Stimulated activated CD4-positive, alpha-beta T cell treated with anti-CD3 and anti-CD28 coated beads, Interleukin-4, amount 100 ng/mL, for 1 hour (primary cell): Measurements from ENCODE around the gene MAMDC4.
"Not testable (repeated sequence)": the region's sequence is repeated elsewhere in the genome, so short reads cannot be mapped to it uniquely, and the experiment has no call there.

Experiments used
- DNase-seq: peaks from one replicate; pipeline ENCODE4 v3.0.0-alpha.2; 2020

MAMDC4 gene

DNA sequence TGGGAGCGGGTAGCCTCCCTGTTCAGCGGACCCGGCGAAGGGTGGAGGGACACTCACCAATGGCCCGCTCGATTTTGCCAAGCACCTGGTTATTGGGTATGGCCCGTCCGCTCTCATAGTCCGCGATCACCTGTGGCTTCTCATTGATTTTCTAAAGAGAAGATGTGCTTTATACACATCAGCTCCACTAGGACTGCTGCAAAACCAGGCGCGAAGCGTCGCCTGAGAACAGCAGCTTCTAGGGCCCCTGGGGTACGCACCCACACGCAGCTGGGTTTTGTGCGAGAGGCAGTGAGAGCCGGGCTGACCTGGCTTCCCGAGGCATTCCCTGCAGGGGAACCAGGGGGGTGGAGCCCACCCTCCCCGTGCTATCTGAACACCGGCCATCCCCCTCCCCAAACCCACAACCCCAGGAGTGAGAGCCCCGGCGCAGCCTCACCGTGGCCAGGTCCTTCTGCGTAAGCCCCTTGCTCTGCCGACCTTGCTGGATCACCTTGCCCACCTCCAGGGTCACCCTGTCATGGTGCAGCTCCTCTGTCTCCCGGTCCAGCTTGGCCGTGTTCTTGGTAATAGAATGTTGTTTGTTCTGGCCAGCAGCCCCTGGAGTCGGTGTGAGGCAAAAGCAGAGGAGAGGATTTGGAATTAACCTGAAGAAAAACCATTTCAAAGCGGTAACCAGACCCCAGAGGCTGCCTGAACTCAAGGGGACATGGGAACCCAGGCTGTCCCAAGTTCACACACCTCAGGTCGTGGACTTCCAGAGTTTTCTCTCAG lies 10.9 kb downstream of the MAMDC4 start:
- DNase-seq: no peak

DNA sequence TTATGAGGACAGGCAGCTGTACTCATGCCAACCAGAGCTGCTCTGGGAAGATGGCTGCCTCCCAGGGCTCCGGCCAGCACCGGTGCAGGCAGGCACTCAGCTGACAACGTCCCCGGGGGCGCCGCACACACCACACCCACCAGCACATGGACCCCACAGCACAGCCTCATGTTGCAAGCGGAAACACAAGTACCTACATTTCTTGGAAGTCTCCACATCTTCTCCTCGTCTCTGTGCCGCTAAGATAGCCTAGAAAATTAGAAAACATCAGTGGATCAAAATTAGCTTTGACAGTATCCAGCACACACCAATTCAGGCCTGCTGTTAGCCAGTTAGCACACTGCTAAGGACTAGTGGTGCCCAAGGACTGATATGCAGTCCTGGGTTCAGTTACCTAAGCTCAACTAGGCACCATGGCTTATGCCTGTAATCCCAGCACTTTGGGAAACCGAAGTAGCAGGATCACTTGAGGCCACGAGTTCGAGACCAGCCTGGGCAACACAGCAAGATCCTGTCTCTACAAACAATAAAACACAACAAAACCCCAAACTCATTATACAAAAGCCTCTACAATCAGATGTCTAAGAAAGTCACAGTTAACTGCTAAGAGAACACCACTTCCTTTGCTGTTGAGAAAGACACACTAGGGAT lies 11.6 kb downstream of the MAMDC4 start:
- DNase-seq: no peak

DNA sequence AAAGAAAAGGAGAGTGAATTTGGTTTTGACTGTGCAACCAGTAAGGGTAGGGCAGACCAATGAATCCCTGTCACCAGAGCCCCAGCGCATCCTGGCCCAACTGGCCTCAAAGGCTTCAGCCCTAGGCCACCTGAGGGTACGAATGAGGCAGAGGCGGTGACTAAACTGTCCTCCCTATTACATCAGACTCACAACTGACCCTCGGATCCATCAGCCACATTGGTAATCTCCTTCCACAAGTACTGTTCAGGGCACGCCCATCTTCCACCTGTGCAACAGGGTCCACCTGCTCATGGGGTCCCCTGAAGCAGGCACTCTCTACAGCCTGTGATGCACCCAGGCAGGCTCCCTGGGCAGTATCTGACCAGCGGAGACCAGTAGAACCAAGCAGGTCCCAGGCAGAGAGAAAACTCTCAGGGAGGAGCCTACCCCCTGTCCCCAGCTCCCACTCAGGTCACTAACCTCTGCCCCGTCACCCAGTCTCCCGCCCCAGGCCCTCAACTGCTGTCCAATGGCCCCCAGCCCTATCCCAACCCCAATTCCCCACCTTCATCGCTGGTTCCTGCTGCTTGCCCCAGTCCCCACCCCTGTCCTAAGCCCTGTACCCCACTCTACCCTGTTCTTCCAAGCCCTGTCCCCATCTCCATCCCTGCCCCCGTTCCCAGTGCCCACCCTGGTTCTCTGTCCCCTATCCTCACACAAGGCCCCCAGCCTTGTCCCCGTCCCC lies 13.1 kb downstream of the MAMDC4 start:
- DNase-seq: no peak

DNA sequence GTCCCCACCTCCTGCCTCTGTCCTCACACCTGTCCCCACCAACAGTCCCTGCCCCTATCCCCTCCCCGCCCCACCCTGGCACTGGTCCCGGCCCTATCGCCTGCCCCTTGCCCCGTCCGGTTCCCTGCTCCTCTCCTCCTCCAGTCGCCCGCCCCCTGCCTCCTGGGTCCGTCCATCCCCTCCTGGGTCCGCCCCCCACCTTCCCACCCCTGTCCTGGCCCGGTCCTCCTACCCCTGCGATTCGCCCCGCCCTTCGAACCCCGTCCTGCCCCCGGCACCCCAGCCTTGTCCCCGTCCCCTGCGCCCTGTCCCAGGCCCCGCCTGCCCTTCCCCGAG lies 13.6 kb downstream of the MAMDC4 start:
- no peak for DNase-seq

DNA sequence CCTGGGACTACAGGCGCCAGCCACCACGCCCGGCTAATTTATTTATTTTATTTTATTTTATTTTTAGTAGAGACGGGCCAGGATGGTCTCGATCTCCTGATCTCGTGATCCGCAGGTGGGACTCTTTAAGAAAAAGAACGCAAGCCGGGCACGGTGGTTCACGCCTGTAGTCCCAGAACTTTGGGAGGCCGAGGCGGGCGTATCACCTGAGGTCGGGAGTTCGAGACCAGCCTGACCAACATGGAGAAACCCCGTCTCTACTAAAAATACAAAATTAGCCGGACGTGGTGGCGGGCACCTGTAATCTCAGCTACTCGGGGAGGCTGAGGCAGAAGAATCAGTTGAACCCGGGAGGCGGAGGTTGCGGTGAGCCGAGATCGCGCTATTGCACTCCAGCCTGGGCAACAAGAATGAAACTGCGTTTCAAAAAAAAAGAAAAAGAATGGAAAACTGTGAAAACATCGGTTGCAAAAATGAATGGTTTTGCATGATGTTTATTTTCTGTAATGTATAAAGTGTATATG lies 14.8 kb downstream of the MAMDC4 start:
- DNase-seq: not testable (repeated sequence)

DNA sequence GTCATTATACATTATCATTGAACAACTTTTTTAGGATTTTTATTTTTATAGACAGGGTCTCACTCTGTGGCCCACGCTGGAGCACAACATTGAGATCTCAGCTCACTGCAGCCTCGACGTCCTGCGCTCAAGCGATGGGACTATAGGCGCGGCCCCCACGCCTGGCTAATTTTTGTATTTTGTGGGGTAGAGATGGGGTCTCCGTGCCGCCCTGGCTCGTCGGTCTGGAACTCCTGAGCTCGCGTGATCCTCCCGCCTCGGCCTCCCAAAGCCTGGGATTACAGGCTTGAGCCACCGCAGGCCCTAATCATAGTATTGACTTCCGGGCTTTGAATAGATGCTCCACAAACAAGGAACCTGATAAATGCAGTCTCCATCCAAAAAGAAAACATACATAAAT lies 15.3 kb downstream of the MAMDC4 start:
- no peak for DNase-seq

DNA sequence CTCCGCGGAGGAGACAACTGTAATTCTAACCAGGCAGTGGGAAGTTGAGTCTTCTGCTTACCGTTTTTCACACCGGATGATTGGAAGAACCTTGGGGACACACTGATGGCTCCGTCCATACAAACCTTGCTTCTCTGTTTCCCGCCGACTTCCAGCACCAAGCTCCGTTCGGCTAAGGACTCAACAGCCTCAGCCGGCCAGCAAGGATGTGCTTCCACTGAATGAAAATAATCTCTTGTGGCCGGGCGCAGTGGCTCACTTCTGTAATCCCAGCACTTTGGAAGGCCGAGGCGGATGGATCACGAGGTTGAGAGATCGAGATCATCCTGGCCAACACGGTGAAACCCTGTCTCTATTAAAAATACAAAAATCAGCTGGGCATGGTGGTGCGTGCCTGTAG lies 15.8 kb downstream of the MAMDC4 start:
- no peak for DNase-seq

DNA sequence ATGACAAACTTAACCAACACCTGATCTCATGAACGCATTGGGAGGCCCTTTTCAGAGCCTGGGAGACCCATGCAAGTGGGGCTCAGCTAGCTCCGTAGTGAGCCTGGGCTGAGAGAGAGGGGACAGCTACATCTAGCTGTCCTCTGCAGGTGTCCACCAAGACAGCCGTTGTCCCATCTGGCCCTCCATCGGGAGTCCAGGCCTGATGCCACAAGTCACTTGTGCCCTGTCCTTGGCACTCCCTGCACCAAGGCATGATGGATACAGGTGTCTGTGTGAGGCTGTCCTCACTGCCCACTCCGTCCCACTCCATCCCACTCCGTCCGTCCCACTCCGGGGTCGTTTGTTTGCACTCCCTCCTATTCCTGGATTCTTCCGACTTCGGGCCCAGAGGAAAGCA lies 16.5 kb downstream of the MAMDC4 start:
- DNase-seq: no peak

DNA sequence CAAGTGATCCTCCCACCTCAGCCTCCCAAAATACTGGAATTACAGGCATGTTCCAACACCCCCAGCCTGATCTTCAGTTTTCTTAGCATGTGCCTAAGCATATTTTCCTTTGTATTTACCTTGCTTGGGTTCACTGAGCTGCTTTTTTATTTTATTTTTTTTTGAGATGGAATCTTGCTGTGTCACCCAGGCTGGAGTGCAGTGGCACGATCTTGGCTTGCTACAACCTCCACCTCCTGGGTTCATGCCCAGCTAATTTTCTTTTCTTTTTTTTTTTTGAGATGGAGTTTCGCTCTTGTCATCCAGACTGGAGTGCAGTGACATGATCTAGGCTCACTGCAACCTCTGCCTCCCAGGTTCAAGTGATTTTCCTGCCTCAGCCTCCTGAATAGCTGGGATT lies 17.5 kb downstream of the MAMDC4 start:
- DNase-seq: not testable (repeated sequence)

DNA sequence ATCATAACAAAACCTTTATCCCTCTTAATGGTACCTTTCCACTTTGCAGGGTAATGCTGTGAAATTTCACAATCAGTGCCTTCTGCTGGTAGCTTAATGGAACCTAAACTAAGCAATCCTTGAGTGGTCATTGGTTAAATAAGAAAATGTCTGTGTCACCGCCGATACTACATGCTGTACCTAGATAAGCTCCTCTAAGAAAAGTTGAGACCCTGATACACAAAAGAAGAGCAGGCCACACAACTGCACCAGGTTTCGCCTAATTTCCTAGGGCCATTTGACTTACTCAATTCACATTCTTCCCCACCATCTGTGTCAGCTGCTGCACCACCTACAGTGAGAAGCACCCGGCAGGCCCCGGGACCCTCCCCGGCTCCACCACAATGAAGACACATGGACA lies 23.0 kb downstream of the MAMDC4 start:
- no peak for DNase-seq

DNA sequence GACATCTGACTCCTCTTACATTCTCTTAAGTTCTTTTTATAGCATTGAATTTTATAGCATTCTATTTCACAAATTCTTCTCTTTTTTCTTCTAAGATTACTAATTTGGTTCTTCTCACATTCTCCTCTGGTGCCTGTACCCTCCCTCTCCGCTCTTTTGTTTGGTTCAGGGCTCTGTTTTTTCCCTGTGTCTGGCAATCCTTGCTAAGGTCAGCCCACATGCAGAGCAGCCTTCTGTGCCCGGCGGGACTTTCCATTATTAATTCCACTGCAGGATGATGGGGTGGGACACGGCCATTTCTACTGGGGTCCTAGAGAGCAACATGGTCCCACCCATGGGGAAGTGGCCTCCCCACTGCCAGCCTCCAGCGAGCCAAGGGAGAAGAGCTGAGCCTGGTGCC lies 24.3 kb downstream of the MAMDC4 start:
- DNase-seq: no peak

DNA sequence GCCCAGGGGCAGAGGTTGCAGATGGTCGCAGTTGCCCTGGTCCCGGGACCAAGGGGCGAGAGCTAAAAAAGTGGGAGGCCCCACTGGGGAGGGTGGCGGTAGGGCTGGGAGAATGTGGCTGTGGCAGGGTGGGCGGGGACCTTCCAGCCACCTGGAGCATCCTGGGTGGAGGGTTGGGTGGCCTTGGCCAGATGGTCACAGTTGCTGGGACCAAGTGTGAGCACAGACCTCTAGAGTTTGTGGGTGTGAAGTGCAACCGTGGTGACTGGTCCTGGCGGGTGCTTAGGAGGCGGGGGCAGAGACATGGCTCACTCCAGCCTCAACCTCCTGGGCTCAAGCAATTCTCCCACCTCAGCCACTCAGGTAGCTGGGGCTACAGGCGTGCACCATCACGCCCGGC lies 28.5 kb downstream of the MAMDC4 start:
- DNase-seq: no peak

DNA sequence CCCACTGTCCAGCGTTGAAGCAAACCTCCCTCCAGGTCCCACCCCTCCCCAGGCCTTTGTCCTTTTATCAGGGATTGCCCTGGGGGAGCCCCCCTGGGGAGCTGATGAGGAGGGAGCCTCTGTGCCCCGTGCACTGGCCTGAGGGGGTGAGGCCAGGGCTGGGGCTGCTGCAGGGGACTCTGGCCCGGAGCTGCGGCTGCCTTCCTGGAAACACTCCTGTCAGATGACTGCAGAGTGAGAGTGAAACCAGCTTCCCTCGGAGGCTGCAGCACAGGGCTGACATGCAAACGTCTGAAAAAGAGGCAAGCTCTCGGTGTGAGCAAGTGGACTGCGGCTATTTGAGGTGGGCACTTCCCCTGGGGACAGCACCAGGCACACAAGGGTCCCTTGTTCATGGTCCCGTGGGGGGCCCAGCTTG lies 29.6 kb downstream of the MAMDC4 start:
- DNase-seq: peak; percentile 65

DNA sequence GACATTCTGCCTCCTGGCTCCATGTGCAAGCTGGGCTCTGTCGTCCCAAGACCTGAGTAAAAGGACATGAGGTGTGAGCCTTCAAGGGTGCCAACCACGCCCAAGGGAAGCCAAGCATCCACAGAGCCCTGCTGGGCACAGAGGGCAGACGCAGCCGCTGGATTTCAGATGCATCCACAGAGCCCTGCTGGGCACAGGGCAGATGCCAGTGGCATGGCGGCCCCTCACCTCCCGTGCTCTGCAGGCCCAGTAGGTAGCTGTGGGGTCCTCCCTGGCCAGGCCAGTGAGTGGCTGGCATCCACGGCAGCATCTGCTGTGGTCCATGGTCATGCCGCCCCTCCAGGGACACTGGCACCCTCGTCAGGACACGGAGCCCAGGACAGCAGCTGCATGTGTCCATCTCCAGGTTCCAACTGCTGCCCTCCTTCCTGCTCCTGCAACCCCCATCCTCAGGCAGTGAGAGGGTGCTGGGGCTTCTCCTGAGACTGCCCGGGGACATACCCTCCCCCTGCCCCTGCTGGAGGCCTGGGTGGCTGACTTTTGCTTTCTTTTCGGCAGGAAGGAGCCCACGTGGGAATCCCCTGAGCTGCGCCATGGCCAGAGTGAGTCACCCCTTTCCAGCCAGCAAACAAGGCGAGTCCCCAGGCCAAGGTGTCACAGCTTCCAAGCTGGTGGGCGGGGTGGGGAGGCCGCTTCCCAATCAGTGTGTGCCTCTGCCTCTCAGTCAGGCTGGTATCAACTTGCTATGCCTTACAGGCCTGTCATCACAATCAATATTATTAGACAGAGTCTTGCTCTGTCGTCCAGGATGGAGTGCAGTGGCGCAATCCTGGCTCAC lies 30.2 kb downstream of the MAMDC4 start:
- peak; percentile 91 for DNase-seq

DNA sequence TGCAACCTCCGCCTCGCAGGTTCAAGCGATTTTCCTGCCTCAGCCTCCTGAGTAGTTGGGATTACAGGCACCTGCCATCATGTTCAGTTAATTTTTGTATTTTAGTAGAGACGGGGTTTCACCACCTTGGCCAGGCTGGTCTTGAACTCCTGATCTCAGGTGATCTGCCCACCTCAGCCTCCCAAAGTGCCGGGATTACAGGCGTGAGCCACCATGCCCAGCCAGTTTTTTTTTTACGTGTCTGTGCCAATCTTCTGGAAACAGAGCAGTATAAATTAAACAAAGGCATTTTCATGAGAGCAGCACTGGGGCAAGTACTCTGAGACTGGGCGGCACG lies 30.8 kb downstream of the MAMDC4 start:
- not testable (repeated sequence) for DNase-seq

DNA sequence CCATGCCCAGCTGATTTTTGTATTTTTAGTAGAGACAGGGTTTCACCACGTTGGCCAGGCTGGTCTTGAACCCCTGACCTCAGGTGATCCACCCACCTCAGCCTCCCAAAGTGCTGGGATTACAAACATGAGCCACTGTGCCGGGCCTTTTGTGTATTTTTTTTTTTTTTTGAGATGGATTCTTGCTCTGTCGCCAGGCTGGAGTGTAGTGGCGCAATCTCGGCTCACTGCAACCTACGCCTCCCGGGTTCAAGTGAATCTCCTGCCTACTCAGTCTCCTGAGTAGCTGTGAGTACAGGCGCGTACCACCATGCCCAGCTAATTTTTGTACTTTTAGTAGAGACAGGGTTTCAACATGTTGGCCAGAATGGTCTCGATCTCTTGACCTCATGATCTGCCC lies 31.5 kb downstream of the MAMDC4 start:
- not testable (repeated sequence) for DNase-seq

DNA sequence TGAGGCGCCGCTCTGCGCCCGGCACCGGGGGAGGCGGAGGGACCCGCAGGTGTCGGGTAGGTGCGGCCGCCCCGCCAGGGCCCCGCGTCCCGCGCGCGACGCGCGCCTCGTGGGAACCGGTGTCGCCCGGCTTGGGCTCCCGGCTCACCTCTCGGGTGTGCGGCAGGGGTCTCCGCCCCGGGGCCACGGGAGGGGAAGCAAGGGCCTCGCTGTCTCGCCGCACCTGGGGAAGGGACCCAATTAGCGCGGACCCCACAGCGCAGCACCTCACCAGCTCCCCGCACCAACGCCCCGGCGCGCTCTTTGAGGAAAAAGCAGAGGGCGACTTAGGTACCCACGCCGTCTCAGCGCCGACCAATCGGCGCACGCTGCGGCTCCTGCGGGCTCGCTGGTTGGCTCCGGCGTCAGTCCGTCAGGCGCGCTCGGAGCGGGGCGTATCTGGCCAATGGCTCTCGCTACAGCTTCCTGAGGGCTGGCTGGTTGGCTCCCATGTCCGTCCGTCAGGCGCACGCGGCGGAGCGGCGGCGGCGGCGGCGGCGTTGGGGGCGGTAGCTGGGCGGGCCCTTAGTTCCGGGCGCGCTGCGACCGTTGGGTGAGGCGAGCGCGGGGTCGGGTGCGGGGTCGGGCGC lies 33.9 kb downstream of the MAMDC4 start, which contains the start of gene TRAF2:
Gene TRAF2 (plus strand): TSS at position 567 of the 629 bp plus-strand sequence. CDS start 12,225 bp downstream, outside the sequence.
- DNase-seq: peak; percentile 98

DNA sequence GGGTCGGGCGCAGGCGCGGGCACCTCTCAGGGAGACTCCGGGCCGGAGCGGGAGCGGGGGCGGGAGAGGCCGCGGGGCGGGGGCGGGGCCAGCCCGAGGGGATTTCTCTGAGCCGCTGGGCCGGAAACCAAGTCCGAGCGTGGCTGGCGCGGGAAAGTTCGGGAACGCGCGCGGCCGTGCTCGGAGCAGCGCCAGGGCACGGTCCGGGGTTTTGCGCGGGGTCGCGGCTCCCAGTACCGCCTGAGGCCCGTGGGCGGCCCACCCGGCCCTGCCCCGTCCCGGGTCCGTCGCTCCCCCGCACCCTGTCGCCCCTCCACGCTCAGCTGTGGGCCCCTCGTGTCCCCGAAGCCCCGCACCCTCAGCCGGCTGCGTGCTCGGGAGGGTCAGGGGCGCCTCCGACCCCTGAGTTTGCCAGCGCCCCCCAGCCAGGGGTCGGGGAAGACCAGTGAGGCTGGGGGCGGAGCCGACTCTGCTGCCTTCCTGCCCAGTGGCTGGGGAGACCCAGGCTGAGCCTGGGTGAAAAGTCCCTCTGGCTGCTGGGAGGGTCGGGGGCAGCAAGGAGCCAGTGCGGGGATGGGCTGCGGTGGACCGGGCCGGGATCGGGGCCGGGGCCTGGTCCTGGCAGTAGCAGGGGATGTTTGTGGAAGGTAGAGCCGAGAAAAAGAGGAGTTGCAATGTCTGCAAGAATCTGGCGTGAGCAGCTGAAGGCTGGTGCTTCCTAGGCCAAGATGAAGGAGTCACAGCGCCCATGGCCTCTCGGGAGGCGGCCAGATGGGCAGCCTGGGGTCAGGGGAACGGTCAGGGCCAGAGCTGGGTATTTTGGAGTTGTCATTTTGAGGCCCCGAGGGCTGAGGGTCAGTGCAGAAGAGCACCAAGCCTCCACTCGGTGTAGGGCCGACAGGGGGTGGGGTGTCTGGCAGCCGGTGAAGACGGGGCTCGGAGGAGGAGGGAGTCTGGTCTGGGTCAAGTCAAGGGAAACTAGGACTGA lies 34.8 kb downstream of the MAMDC4 start:
- DNase-seq: peak; percentile 43

DNA sequence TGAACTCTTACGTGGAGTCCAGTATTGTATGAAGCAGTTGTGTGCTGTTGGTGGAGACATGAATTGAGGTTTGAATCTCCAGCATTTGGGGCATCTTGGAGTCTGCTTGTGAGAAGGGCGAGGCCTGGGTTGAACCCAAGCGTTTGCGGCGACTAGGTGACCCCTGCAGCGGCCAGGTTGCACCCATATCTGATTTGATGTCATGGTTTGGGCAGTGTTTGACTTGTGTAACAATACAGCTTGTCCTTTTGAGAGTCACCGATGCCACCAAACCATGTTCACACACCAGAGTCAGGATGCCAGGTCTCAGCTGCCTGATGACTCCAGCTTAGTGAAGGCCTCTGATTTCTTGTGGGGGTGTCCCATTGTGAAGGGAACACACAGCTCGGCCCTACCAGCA lies 36.3 kb downstream of the MAMDC4 start:
- no peak for DNase-seq

DNA sequence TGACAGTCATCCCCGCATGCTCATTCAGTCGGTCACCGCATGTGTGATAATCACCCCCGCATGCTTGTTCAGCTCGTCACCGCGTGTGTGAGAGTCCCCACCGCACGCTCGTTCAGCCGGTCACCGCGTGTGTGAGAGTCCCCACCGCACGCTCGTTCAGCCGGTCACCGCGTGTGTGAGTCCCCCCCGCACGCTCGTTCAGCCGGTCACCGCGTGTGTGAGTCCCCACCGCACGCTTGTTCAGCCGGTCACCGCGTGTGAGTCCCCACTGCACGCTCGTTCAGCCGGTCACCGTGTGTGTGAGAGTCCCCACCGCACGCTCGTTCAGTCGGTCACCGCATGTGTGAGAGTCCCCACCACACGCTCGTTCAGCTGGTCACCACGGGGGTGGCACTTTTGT lies 37.7 kb downstream of the MAMDC4 start:
- DNase-seq: no peak

DNA sequence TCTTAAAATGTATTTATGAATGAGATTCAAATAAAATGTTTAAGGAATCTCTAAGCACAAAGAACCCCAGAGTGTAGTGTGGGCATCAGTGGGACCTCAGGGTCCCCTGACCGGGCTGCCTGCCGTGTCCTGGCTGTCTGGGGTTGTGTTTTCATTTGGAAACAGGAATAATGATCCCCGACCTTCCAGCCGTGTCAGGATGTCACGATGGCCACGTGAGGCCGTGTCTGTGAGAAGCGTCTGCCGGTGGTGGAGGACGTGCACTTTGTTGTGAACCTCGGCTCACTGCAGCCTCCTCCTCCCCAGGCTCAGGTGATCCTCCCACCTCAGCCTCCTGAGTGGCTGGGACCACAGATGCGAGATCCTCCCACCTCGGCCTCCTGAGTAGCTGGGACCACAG lies 38.5 kb downstream of the MAMDC4 start:
- DNase-seq: no peak
